A549 treated with AZD9567 at 1 μM for 4 hours (cell line): ENCODE data around the gene TAS2R20. TPM values are rescaled to one million over a fixed set of nuclear protein-coding genes. Genes with fewer than 3 reads are reported as not detected.

ENCODE experiments used
- total RNA-seq: library from RNA; stranded (reverse); fragments of 200-300 nt; extraction: Qiagen RNA extraction; gene quantifications from 5 replicates; pipeline ENCODE4 v1.2.3, GENCODE V29; 2022; ENCODE audit not compliant: insufficient read depth

TAS2R20 gene
- 0.07 to 0.16 TPM (median 0.09 TPM) in 3 of 5 replicates, not detected in the others for total RNA-seq

GRCh38 chr12:10998204-10998603 lies at the start of gene TAS2R20:
TSS of gene TAS2R20 (minus strand) at chr12:10998304. CDS start at chr12:10997875, 429 bp downstream.

GRCh38 chr12:11031307-11031706 lies 33.2 kb upstream of the TAS2R20 start, which contains the start of gene TAS2R31:
TSS of gene TAS2R31 (minus strand) at chr12:11031407. CDS start at chr12:11031335, 72 bp downstream.

GRCh38 chr12:11022520-11022919 lies 24.4 kb upstream of the TAS2R20 start, which contains the start of gene TAS2R19:
TSS of gene TAS2R19 (minus strand) at chr12:11022620. CDS start at chr12:11022571, 49 bp downstream.

GRCh38 chr12:10986812-10987211 lies 11.3 kb downstream of the TAS2R20 start, which contains the start of gene TAS2R50:
TSS of gene TAS2R50 (minus strand) at chr12:10986912. CDS start at chr12:10986860, 52 bp downstream.

Other genes starting within 250 kb of the TAS2R20 start
- not detected in 5 replicates for gene TAS2R7, start 195.7 kb downstream of the TAS2R20 start, total RNA-seq
- gene TAS2R8, start 191.0 kb downstream of the TAS2R20 start, total RNA-seq, result not detected in 5 replicates
- not detected in 5 replicates for gene TAS2R9, start 188.1 kb downstream of the TAS2R20 start, total RNA-seq
- 0.08 to 0.15 TPM (median 0.08 TPM) in 3 of 5 replicates, not detected in the others for gene TAS2R10, start 171.9 kb downstream of the TAS2R20 start, total RNA-seq
- 3.1 to 3.6 TPM (median 3.4 TPM) in 4 of 5 replicates, not detected in the other for gene PRR4, start 148.8 kb downstream of the TAS2R20 start, total RNA-seq
- 1.0 to 3.7 TPM (median 3.0 TPM) in 4 of 5 replicates, not detected in the other for gene PRH1, start 114.0 kb downstream of the TAS2R20 start, total RNA-seq
- gene TAS2R13, start 88.7 kb downstream of the TAS2R20 start, total RNA-seq, result not detected in 5 replicates
- gene PRH2, start 69.1 kb downstream of the TAS2R20 start, total RNA-seq, result 0.16 to 0.42 TPM in 2 of 5 replicates, not detected in the others
- gene TAS2R14, start 59.0 kb downstream of the TAS2R20 start, total RNA-seq, result 0.41 to 0.83 TPM (median 0.72 TPM) in 4 of 5 replicates, not detected in the other
- not detected in 5 replicates for gene TAS2R50, start 11.4 kb downstream of the TAS2R20 start, total RNA-seq
- 0.12 to 0.16 TPM (median 0.16 TPM) in 3 of 5 replicates, not detected in the others for gene TAS2R19, start 24.3 kb upstream of the TAS2R20 start, total RNA-seq
- gene TAS2R31, start 33.1 kb upstream of the TAS2R20 start, total RNA-seq, result 0.13 to 0.27 TPM (median 0.22 TPM) in 4 of 5 replicates, not detected in the other
- not detected in 5 replicates for gene TAS2R46, start 64.0 kb upstream of the TAS2R20 start, total RNA-seq
- gene TAS2R43, start 94.0 kb upstream of the TAS2R20 start, total RNA-seq, result not detected in 5 replicates
- 0.05 TPM in 1 of 5 replicates, not detected in the others for gene TAS2R30, start 136.3 kb upstream of the TAS2R20 start, total RNA-seq
- 6.3 to 8.5 TPM (median 8.4 TPM) in 5 replicates for gene SMIM10L1, start 172.9 kb upstream of the TAS2R20 start, total RNA-seq
- gene TAS2R42, start 188.6 kb upstream of the TAS2R20 start, total RNA-seq, result not detected in 5 replicates